Spinal cord (tissue), 10 donors: ENCODE results near the gene CYP11A1. TPM values are rescaled to one million over a fixed set of nuclear protein-coding genes. Genes with fewer than 3 reads are reported as not detected.

Source experiments
- DNase-seq, 6 donors: peaks; one replicate each; pipeline versions ENCODE4 v3.0.0 to v3.0.0-alpha.2; 2013 to 2015; ENCODE audit warnings: low spot score in 6 of 6, low read depth in 4 of 6
- H3K27ac ChIP-seq: one replicate; pipeline ENCODE4 v1.5.1; 2013; ENCODE audit warnings: low read depth, low read length, control low read depth
- H3K27me3 ChIP-seq: one replicate; pipeline ENCODE4 v1.6.1; 2013; ENCODE audit warnings: low read length; ENCODE audit not compliant: control insufficient read depth, insufficient read depth
- H3K36me3 ChIP-seq: one replicate; pipeline ENCODE4 v1.6.1; 2013; ENCODE audit warnings: low read length; ENCODE audit not compliant: control insufficient read depth, insufficient read depth
- H3K4me1 ChIP-seq: one replicate; pipeline ENCODE4 v1.6.1; 2013; ENCODE audit warnings: low read length; ENCODE audit not compliant: control insufficient read depth, insufficient read depth
- H3K4me3 ChIP-seq: one replicate; pipeline ENCODE4 v1.5.1; 2013; ENCODE audit warnings: low read depth, low read length, control low read depth
- H3K9me3 ChIP-seq: one replicate; pipeline ENCODE4 v1.6.1; 2013; ENCODE audit warnings: low read length; ENCODE audit not compliant: control insufficient read depth, insufficient read depth
- WGBS: methylation state at CpG from one replicate; pipeline ENCODE4 v1.1.5; 2013; ENCODE audit warnings: missing lambda C conversion rate; ENCODE audit not compliant: insufficient coverage; 5-methylcytosine and 5-hydroxymethylcytosine counted together
- polyA plus RNA-seq, 2 donors: library from polyadenylated mRNA; unstranded; fragments of 120-200 nt; gene quantifications; one replicate each; pipeline ENCODE4 v1.2.1, GENCODE V29; 2013; ENCODE audit not compliant: insufficient read length in 2 of 2
- total RNA-seq, 2 donors: library from RNA; depleted of rRNA in 1 of 2; stranded (reverse); fragments of 120-200 nt in 1 of 2; fragments of >200 nt in 1 of 2; gene quantifications; one replicate each; pipeline versions ENCODE4 v1.2.3 to v1.2.4, GENCODE V29; 2013 to 2014
- donor health status: healthy.

Gene CYP11A1
- total and polyA plus RNA-seq, 4 donors, result 0.89 to 2.1 (median 1.8) TPM

DNA sequence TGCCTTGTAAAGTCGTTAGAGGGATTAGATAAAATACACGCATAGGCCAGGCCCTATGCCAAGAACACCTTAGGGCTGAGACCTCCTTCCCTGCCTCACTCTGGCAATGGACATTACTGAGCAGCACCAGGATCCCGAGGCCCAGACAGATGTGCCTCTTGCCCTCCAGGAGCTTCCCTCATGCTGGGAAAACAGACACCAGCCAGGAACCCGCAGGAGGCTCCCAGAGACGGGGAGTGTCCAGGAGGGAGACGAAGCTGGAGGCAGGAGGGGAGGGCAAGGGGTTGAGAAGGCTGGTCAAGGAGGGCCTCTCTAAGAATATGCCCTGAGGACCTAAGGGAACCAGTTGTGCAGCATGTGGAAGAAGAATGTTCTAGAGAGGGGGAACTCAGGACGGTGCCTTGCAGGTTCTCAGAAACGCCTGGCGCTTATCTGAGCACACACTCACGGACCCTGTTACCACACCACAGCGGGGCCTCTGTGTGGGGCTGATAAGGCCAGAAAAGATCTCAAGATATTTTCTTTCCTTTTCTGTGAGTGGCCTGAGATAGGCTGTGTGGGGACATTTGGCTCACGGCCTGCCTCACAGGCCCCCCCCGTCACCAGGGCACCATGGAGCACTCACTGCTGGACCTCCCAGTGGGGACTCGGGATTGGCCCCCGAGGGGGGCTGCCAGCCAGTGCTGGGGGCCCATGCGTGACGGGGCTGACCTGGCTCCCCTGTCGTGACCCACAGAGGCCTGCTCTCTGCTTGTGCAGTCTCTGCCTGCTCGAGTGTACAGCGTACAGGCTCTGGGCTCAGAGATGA, 22.0 kb upstream of the CYP11A1 start:
- Histone ChIP-seq H3K4me3 (no peak overlapping the region), H3K36me3 (no peaks in the 10 kb centered on the region), H3K4me1 (peaks cover 56% of the 10 kb centered on the region), H3K9me3 (no peaks in the 10 kb centered on the region), H3K27me3 (no peaks in the 10 kb centered on the region), H3K27ac (no peak overlapping the region)
- 75% methylated on average over 12 of the region's 20 CpGs for WGBS
- no peak for DNase-seq

DNA sequence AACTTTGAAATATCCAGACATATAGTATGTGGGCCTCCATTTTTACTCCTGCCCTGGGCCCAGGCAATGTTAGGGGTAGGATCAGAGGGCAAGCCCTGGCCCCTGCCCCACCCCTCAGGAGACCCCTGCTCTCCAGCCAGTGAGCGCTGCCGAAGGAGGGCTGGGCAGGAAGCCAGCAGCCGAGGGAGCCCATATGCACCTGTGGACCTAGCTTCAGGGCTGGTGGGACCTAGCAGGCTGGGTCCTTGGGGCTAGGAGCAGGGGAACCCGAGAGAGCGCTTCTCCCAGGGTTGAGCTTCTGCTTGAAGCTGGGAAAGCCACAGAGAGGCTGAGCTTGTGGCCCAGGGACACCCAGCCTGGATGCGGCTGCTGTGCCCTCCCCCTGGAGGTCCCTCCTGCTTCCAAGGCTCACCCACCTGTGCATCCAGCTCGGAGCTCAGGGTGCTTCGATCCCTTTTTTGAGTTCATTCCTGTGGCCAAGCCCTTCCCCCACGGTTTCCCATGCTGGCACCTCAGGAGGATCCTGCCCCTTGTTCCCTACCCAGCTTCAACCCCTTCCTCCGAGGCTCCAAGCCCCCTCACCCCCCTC, 21.0 kb upstream of the CYP11A1 start:
- no peak for DNase-seq
- WGBS, result 85% methylated on average over 10 of the region's 10 CpGs
- H3K4me1 ChIP-seq, result peaks cover 64% of the 10 kb centered on the region

GRCh38 chr15:74387621-74388362, 20.3 kb upstream of the CYP11A1 start:
- H3K36me3 ChIP-seq, result no peaks in the 10 kb centered on the region
- no peaks in the 10 kb centered on the region for H3K9me3 ChIP-seq
- DNase-seq, result no peak
- H3K27me3 ChIP-seq, result no peaks in the 10 kb centered on the region
- H3K4me1 ChIP-seq, result peaks cover 61% of the 10 kb centered on the region
- no peak overlapping the region for H3K4me3 ChIP-seq
- 77% methylated on average over 10 of the region's 10 CpGs for WGBS
- H3K27ac ChIP-seq, result no peak overlapping the region

More for the DNA sequence above, 21.0 kb upstream of the CYP11A1 start:
- no peaks in the 10 kb centered on the region for H3K27me3 ChIP-seq
- H3K4me3 ChIP-seq, result no peak overlapping the region
- no peaks in the 10 kb centered on the region for H3K9me3 ChIP-seq
- H3K36me3 ChIP-seq, result no peaks in the 10 kb centered on the region
- H3K27ac ChIP-seq, result no peak overlapping the region

DNA sequence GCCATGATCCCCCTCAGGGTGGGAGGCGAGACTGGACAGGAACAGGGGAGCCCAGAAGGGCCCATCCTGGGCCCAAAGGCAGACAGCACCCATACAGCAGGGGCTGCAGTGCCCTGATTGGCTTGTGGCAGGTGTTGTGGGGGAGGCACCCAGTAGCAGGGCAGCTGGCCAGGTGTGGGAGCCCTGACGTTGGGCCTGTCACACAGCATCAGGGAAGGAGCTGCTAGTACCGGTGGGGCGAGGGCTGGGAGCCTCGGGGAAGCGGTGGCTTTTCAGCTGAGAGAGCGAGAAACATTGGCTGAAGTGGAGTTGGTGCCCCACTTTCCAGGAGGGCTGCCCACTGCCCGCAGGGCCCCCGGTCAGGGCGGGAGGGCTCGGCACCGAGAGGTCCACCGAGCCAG, 19.7 kb upstream of the CYP11A1 start:
- 84% methylated on average over 12 of the region's 13 CpGs for WGBS
- no peaks in the 10 kb centered on the region for H3K27me3 ChIP-seq
- no peak overlapping the region for H3K4me3 ChIP-seq
- H3K27ac ChIP-seq, result no peak overlapping the region
- no peak for DNase-seq
- H3K9me3 ChIP-seq, result no peaks in the 10 kb centered on the region
- peaks cover 58% of the 10 kb centered on the region for H3K4me1 ChIP-seq
- no peaks in the 10 kb centered on the region for H3K36me3 ChIP-seq

GRCh38 chr15:74386496-74387140, 19.2 kb upstream of the CYP11A1 start:
- H3K9me3 ChIP-seq, result no peaks in the 10 kb centered on the region
- WGBS, result 54% methylated on average over 12 of the region's 15 CpGs
- H3K4me3 ChIP-seq, result no peak overlapping the region
- no peak for DNase-seq
- peaks cover 56% of the 10 kb centered on the region for H3K4me1 ChIP-seq
- H3K27ac ChIP-seq, result no peak overlapping the region
- no peaks in the 10 kb centered on the region for H3K36me3 ChIP-seq
- no peaks in the 10 kb centered on the region for H3K27me3 ChIP-seq

DNA sequence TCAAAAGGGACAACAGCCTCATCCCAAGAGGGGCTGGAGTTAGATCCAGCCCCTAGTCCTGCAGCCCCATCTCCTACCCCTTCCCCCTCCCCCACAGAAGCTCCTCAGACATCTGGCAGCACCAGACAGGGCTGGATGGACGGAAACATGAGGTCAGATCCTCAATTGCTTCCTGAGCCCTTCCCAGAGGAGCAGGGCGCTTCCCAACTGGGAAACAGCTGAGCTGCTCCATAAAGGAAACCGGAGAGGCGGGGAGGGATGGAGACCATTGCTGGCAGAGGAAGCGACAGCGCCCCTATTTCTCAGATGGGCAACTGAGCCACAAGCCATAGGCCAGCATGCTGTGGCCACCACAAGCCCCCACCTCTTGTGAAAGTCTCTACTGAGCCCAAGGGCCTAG, 18.3 kb upstream of the CYP11A1 start:
- no peak overlapping the region for H3K27ac ChIP-seq
- peaks cover 50% of the 10 kb centered on the region for H3K4me1 ChIP-seq
- no peaks in the 10 kb centered on the region for H3K9me3 ChIP-seq
- WGBS, result 84% methylated on average over 6 of the region's 6 CpGs
- no peak for DNase-seq
- H3K27me3 ChIP-seq, result no peaks in the 10 kb centered on the region
- no peaks in the 10 kb centered on the region for H3K36me3 ChIP-seq
- no peak overlapping the region for H3K4me3 ChIP-seq

DNA sequence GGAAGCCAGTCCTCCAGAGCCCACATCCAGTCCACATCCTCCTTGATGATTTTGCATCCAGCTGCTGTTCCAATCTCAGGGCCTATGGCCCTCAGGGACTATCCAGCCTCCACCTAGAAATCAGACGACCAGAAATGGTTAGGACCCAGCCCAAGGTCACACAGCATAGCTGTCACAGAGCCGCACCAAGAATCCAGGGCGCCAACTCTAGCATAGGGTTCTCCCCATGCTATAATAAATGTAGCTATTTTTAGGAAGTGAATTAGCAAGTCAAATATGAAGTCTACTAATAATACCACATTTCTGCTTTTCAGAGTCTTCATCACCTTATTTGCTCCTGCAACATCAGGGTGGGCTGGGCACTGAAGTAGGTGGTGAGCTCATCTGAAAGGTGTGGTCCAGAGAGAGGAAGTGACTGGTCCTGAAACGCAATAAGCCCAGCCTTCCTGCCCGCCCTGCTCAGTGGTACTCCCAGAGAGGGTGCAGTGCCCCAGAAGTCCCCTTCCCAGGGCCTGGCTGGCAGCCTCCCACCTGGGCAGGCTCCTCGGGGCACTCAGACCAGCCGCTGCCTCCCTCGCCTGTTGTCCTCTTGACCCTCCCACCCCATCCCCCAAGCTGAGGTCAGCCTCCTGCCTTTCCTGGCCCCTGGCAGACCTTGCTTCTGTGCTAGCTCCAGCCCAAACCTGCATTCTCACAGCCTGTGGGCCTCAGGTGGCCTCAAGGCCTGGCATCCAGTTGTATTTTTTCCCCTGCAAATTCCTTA, 17.6 kb upstream of the CYP11A1 start:
- Histone ChIP-seq H3K4me1 (peaks cover 50% of the 10 kb centered on the region), H3K9me3 (no peaks in the 10 kb centered on the region), H3K27ac (no peak overlapping the region), H3K27me3 (no peaks in the 10 kb centered on the region), H3K4me3 (no peak overlapping the region), H3K36me3 (no peaks in the 10 kb centered on the region)
- no peak for DNase-seq
- WGBS, result 70% methylated on average over 6 of the region's 8 CpGs

DNA sequence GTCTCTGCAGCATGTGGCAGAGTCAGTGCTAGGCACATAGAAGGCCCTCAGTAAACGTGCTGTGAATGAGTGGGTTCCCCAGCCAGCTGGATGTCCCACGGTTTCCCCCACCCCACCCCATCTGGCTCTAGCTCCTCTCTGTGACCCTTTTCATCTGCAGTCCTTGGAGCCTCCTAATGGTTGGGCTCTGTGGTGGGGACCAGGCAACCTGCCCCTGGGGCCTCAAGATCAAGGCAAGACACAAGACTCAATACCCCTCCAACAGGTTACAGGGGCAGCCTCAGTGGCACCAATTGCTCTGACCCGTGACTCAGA, 17.1 kb upstream of the CYP11A1 start:
- Histone ChIP-seq H3K27me3 (no peaks in the 10 kb centered on the region), H3K4me3 (no peak overlapping the region), H3K27ac (no peak overlapping the region), H3K9me3 (no peaks in the 10 kb centered on the region), H3K36me3 (no peaks in the 10 kb centered on the region), H3K4me1 (peaks cover 45% of the 10 kb centered on the region)
- 73% methylated on average over 1 of the region's 3 CpGs for WGBS
- DNase-seq, result no peak
